ENCODE measurements around the gene FUT1. TPM values are rescaled to one million over a fixed set of nuclear protein-coding genes. Genes with fewer than 3 reads are reported as not detected.

Gene FUT1
- total and polyA plus RNA-seq, 2 donors (not counting 1 experiment from before 2014, with no cell fraction given): not detected

DNA sequence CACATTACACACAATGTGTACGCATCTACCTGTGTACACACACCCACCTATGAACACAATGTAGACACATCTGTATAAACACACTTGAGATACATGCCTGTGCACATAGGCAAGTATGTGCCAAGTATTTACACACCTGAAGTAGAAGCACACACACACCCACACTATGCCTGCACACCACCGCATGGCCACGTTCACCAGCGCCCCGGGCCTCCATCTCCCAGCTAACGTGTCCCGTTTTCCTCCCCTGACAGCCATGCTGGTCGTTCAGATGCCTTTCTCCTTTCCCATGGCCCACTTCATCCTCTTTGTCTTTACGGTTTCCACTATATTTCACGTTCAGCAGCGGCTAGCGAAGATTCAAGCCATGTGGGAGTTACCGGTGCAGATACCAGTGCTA, 49.7 kb downstream of the FUT1 start:
- Mint-ChIP-seq H3K9me3 (ENCODE audit: insufficient read depth) (no peaks in the 10 kb centered on the region), H3K4me1 (no peaks in the 10 kb centered on the region), H3K27ac (no peak overlapping the region), H3K4me3 (no peak overlapping the region), H3K27me3 (peaks cover 4% of the 10 kb centered on the region)
- ATAC-seq (ENCODE audit: low read depth): no peak
- H3K9ac ChIP-seq (ENCODE audit: low read length): no peak overlapping the region
- TF ChIP-seq EZH2 (IDR thresholded peaks at IDR 0.05; ENCODE audit: borderline replicate concordance, insufficient read depth, low read depth, low read length, poor library complexity, severe bottlenecking): no peak
- TF ChIP-seq, protein P1, sequence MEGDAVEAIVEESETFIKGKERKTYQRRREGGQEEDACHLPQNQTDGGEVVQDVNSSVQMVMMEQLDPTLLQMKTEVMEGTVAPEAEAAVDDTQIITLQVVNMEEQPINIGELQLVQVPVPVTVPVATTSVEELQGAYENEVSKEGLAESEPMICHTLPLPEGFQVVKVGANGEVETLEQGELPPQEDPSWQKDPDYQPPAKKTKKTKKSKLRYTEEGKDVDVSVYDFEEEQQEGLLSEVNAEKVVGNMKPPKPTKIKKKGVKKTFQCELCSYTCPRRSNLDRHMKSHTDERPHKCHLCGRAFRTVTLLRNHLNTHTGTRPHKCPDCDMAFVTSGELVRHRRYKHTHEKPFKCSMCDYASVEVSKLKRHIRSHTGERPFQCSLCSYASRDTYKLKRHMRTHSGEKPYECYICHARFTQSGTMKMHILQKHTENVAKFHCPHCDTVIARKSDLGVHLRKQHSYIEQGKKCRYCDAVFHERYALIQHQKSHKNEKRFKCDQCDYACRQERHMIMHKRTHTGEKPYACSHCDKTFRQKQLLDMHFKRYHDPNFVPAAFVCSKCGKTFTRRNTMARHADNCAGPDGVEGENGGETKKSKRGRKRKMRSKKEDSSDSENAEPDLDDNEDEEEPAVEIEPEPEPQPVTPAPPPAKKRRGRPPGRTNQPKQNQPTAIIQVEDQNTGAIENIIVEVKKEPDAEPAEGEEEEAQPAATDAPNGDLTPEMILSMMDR (IDR thresholded peaks at IDR 0.05): no peak
- H2AFZ ChIP-seq (ENCODE audit: insufficient read depth, low read depth, low read length, poor library complexity, severe bottlenecking): no peak overlapping the region
- H3K4me3 ChIP-seq (ENCODE audit: control extremely low read depth in 1 of 5, extremely low read depth in 1 of 5, insufficient read depth in 1 of 5, low read depth in 2 of 5, low read length in 4 of 5): no peak overlapping the region
- no peaks in the 10 kb centered on the region for H3K4me1 ChIP-seq (ENCODE audit: control insufficient read depth in 2 of 2, insufficient read depth in 2 of 2, low read length in 2 of 2)
- ChIA-PET CTCF (no interaction called here), POLR2A (no interaction called here)
- peaks cover 0 to 7% (median under 1%) of the 10 kb centered on the region in 4 experiments for H3K27me3 ChIP-seq (replicated peaks in 1 of 4; ENCODE audit: control extremely low read depth in 1 of 4, control insufficient read depth in 3 of 4, insufficient read depth in 4 of 4, low read length in 3 of 4)
- no peaks in the 10 kb centered on the region for H3K79me2 ChIP-seq (ENCODE audit: control insufficient read depth, insufficient read depth, low read length)
- H3K36me3 ChIP-seq (replicated peaks in 1 of 2; ENCODE audit: control extremely low read depth in 1 of 2, control insufficient read depth in 1 of 2, extremely low read depth in 1 of 2, insufficient read depth in 2 of 2, low read length in 1 of 2): peaks cover 0 to 2% of the 10 kb centered on the region in 2 experiments
- H3K27ac ChIP-seq (ENCODE audit: low read length in 2 of 2): no peak overlapping the region
- WGBS (ENCODE audit: insufficient coverage): 94% methylated on average over 13 of the region's 13 CpGs
- no peaks in the 10 kb centered on the region for H4K20me1 ChIP-seq (ENCODE audit: control insufficient read depth, insufficient read depth, low read length, poor library complexity, severe bottlenecking)
- H3K9me3 ChIP-seq (ENCODE audit: control extremely low read depth in 1 of 3, control insufficient read depth in 2 of 3, insufficient read depth in 1 of 3, low read length in 2 of 3): peaks cover 0 to 1% (median 0%) of the 10 kb centered on the region in 3 donors
- H3K4me2 ChIP-seq (replicated peaks; ENCODE audit: low read depth, low read length, poor library complexity, severe bottlenecking): no peak overlapping the region
- no peak for DNase-seq
- intact Hi-C loops (cut with micrococcal nuclease): no loop called here

GRCh38 chr19:48698046-48698445, 54.4 kb downstream of the FUT1 start:
- no peak for TF ChIP-seq EZH2 (IDR thresholded peaks at IDR 0.05; ENCODE audit: borderline replicate concordance, insufficient read depth, low read depth, low read length, poor library complexity, severe bottlenecking)
- TF ChIP-seq, protein P1 (IDR thresholded peaks at IDR 0.05): no peak
- Mint-ChIP-seq H3K9me3 (ENCODE audit: insufficient read depth) (no peaks in the 10 kb centered on the region), H3K4me1 (peaks cover 10% of the 10 kb centered on the region), H3K4me3 (no peak overlapping the region), H3K27me3 (peaks cover 14% of the 10 kb centered on the region), H3K27ac (no peak overlapping the region)
- ChIA-PET CTCF (interaction anchor here (0.7 kb wide), 1 partner anchor 1649 kb away, joined by 5 read pairs; no protein-coding TSS in a partner anchor), POLR2A (interaction anchor here (0.7 kb wide), 1 partner anchor 653 kb away, joined by 7 read pairs; no protein-coding TSS in a partner anchor)
- H3K36me3 ChIP-seq (replicated peaks in 1 of 2; ENCODE audit: control extremely low read depth in 1 of 2, control insufficient read depth in 1 of 2, extremely low read depth in 1 of 2, insufficient read depth in 2 of 2, low read length in 1 of 2): peaks cover 0 to 2% of the 10 kb centered on the region in 2 experiments
- H2AFZ ChIP-seq (ENCODE audit: insufficient read depth, low read depth, low read length, poor library complexity, severe bottlenecking): no peak overlapping the region
- peaks cover 0 to 8% (median 1%) of the 10 kb centered on the region in 3 donors for H3K9me3 ChIP-seq (ENCODE audit: control extremely low read depth in 1 of 3, control insufficient read depth in 2 of 3, insufficient read depth in 1 of 3, low read length in 2 of 3)
- peaks cover 9 to 11% of the 10 kb centered on the region in 2 donors for H3K4me1 ChIP-seq (ENCODE audit: control insufficient read depth in 2 of 2, insufficient read depth in 2 of 2, low read length in 2 of 2)
- WGBS (ENCODE audit: insufficient coverage): 42% methylated on average over 3 of the region's 4 CpGs
- no peak overlapping the region for H3K4me2 ChIP-seq (replicated peaks; ENCODE audit: low read depth, low read length, poor library complexity, severe bottlenecking)
- H3K9ac ChIP-seq (ENCODE audit: low read length): no peak overlapping the region
- H3K27ac ChIP-seq (ENCODE audit: low read length in 2 of 2): no peak overlapping the region
- DNase-seq: no peak
- no peaks in the 10 kb centered on the region for H4K20me1 ChIP-seq (ENCODE audit: control insufficient read depth, insufficient read depth, low read length, poor library complexity, severe bottlenecking)
- intact Hi-C loops (cut with micrococcal nuclease): no loop called here
- ATAC-seq (ENCODE audit: low read depth): no peak
- no peak overlapping the region for H3K4me3 ChIP-seq (ENCODE audit: control extremely low read depth in 1 of 5, extremely low read depth in 1 of 5, insufficient read depth in 1 of 5, low read depth in 2 of 5, low read length in 4 of 5)
- H3K79me2 ChIP-seq (ENCODE audit: control insufficient read depth, insufficient read depth, low read length): no peaks in the 10 kb centered on the region
- H3K27me3 ChIP-seq (replicated peaks in 1 of 4; ENCODE audit: control extremely low read depth in 1 of 4, control insufficient read depth in 3 of 4, insufficient read depth in 4 of 4, low read length in 3 of 4): peaks cover 0 to 26% (median 5%) of the 10 kb centered on the region in 4 experiments

Small RNA genes within 50 kb of the gene (small RNA-seq; reads per million reads assigned to genes)
- not detected for gene RNU6-317P (ENCODE audit: insufficient read length, low read depth, low replicate concordance)

Other genes with a start within 250 kb of the FUT1 start
- gene LMTK3, start 240.8 kb downstream of the FUT1 start, total RNA-seq: 1.6 and 1.9 TPM in 2 replicates
- 0.19 and 0.25 TPM in 2 replicates for gene LMTK3, start 240.8 kb downstream of the FUT1 start, polyA plus RNA-seq
- gene SULT2B1, start 200.5 kb downstream of the FUT1 start, total RNA-seq: not detected in 2 replicates
- not detected in 2 replicates for gene SULT2B1, start 200.5 kb downstream of the FUT1 start, polyA plus RNA-seq
- gene SPACA4, start 145.9 kb downstream of the FUT1 start, total RNA-seq: not detected in 2 replicates
- gene SPACA4, start 145.9 kb downstream of the FUT1 start, polyA plus RNA-seq: not detected in 2 replicates
- 1.5 and 4.1 TPM in 2 replicates for gene FAM83E, start 137.6 kb downstream of the FUT1 start, total RNA-seq
- 0.12 and 0.15 TPM in 2 replicates for gene FAM83E, start 137.6 kb downstream of the FUT1 start, polyA plus RNA-seq
- 2,217 and 2,248 TPM in 2 replicates for gene RPL18, start 133.5 kb downstream of the FUT1 start, total RNA-seq
- gene RPL18, start 133.5 kb downstream of the FUT1 start, polyA plus RNA-seq: 3,187 and 4,393 TPM in 2 replicates
- gene SPHK2, start 133.1 kb downstream of the FUT1 start, total RNA-seq: 45.4 and 47.3 TPM in 2 replicates
- gene SPHK2, start 133.1 kb downstream of the FUT1 start, polyA plus RNA-seq: 14.2 and 17.0 TPM in 2 replicates
- 33.0 and 33.2 TPM in 2 replicates for gene DBP, start 115.3 kb downstream of the FUT1 start, total RNA-seq
- 14.9 and 23.5 TPM in 2 replicates for gene DBP, start 115.3 kb downstream of the FUT1 start, polyA plus RNA-seq
- gene CA11, start 106.5 kb downstream of the FUT1 start, total RNA-seq: 25.7 and 27.7 TPM in 2 replicates
- 6.2 and 6.5 TPM in 2 replicates for gene CA11, start 106.5 kb downstream of the FUT1 start, polyA plus RNA-seq
- 1.2 and 2.5 TPM in 2 replicates for gene NTN5, start 79.6 kb downstream of the FUT1 start, total RNA-seq
- gene NTN5, start 79.6 kb downstream of the FUT1 start, polyA plus RNA-seq: 1.8 and 3.0 TPM in 2 replicates
- not detected in 2 replicates for gene FUT2, start 56.7 kb downstream of the FUT1 start, total RNA-seq
- not detected in 2 replicates for gene FUT2, start 56.7 kb downstream of the FUT1 start, polyA plus RNA-seq
- gene MAMSTR, start 32.9 kb downstream of the FUT1 start, total RNA-seq: 1.6 and 2.4 TPM in 2 replicates
- gene MAMSTR, start 32.9 kb downstream of the FUT1 start, polyA plus RNA-seq: 0.17 and 0.60 TPM in 2 replicates
- gene RASIP1, start 12.0 kb downstream of the FUT1 start, total RNA-seq: 0.20 TPM in 1 of 2 replicates, not detected in the other
- gene RASIP1, start 12.0 kb downstream of the FUT1 start, polyA plus RNA-seq: 0.19 TPM in 1 of 2 replicates, not detected in the other
- not detected in 2 replicates for gene IZUMO1, start 5.7 kb downstream of the FUT1 start, total RNA-seq
- not detected in 2 replicates for gene IZUMO1, start 5.7 kb downstream of the FUT1 start, polyA plus RNA-seq
- not detected in 2 replicates for gene FGF21, start 2.9 kb upstream of the FUT1 start, total RNA-seq
- gene FGF21, start 2.9 kb upstream of the FUT1 start, polyA plus RNA-seq: not detected in 2 replicates
- 39.1 and 42.9 TPM in 2 replicates for gene BCAT2, start 58.4 kb upstream of the FUT1 start, total RNA-seq
- 27.4 and 36.3 TPM in 2 replicates for gene BCAT2, start 58.4 kb upstream of the FUT1 start, polyA plus RNA-seq
- gene HSD17B14, start 83.8 kb upstream of the FUT1 start, total RNA-seq: 2.9 and 5.1 TPM in 2 replicates
- gene HSD17B14, start 83.8 kb upstream of the FUT1 start, polyA plus RNA-seq: 1.8 and 2.5 TPM in 2 replicates
- 5.5 and 6.2 TPM in 2 replicates for gene PLEKHA4, start 116.0 kb upstream of the FUT1 start, total RNA-seq
- 4.3 and 6.0 TPM in 2 replicates for gene PLEKHA4, start 116.0 kb upstream of the FUT1 start, polyA plus RNA-seq
- 122 and 128 TPM in 2 replicates for gene PPP1R15A, start 119.8 kb upstream of the FUT1 start, total RNA-seq
- 1,029 and 1,214 TPM in 2 replicates for gene PPP1R15A, start 119.8 kb upstream of the FUT1 start, polyA plus RNA-seq
- gene TULP2, start 146.1 kb upstream of the FUT1 start, total RNA-seq: not detected in 2 replicates
- not detected in 2 replicates for gene TULP2, start 146.1 kb upstream of the FUT1 start, polyA plus RNA-seq
- gene NUCB1, start 147.7 kb upstream of the FUT1 start, total RNA-seq: 134 and 136 TPM in 2 replicates
- gene NUCB1, start 147.7 kb upstream of the FUT1 start, polyA plus RNA-seq: 85.9 and 118 TPM in 2 replicates
- gene DHDH, start 181.1 kb upstream of the FUT1 start, total RNA-seq: 0.64 TPM in 1 of 2 replicates, not detected in the other
- gene DHDH, start 181.1 kb upstream of the FUT1 start, polyA plus RNA-seq: 0.82 TPM in 1 of 2 replicates, not detected in the other
- gene BAX, start 202.2 kb upstream of the FUT1 start, total RNA-seq: 92.7 and 95.3 TPM in 2 replicates
- gene BAX, start 202.2 kb upstream of the FUT1 start, polyA plus RNA-seq: 109 and 114 TPM in 2 replicates
- 881 and 937 TPM in 2 replicates for gene FTL, start 212.7 kb upstream of the FUT1 start, total RNA-seq
- gene FTL, start 212.7 kb upstream of the FUT1 start, polyA plus RNA-seq: 534 and 832 TPM in 2 replicates
- 62.7 and 63.0 TPM in 2 replicates for gene GYS1, start 240.7 kb upstream of the FUT1 start, total RNA-seq
- gene GYS1, start 240.7 kb upstream of the FUT1 start, polyA plus RNA-seq: 22.7 and 28.9 TPM in 2 replicates
- 36.1 and 44.8 TPM in 2 replicates for gene RUVBL2, start 241.2 kb upstream of the FUT1 start, total RNA-seq
- 50.7 and 57.4 TPM in 2 replicates for gene RUVBL2, start 241.2 kb upstream of the FUT1 start, polyA plus RNA-seq